NB4 (cell line): Measurements from ENCODE around the gene MSL2.

Experiments used
- POLR2A ChIP-seq: IDR thresholded peaks from 2 replicates; pipeline ENCODE4 v1.6.1; 2011; ENCODE audit warnings: mild to moderate bottlenecking; ENCODE audit not compliant: insufficient read length; ENCODE audit errors: extremely low read depth
- TF ChIP-seq, protein P1 (sequence below): IDR thresholded peaks from one replicate; pipeline ENCODE4 v1.5.1; 2012; ENCODE audit warnings: low read depth, low read length

DNA sequence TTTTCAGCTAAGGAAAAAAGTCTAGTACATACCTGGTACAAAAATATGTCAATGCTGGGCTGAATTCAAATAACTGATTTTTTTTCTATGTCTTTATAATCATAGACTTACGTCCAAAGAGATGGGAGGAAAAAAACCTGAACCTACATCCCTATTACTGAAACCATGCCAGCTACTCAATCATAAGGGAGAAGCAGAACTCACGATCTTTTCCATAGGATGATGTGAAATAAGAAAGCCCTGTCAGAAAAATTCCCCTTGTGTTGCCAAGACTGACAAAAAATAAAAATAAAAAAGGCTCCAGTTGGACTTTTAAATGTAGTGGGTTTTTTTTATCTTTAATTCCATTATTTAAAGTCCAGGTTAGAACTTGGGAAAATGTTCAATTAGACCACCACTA lies 3.3 kb downstream of the MSL2 start:
- TF ChIP-seq, protein P1, sequence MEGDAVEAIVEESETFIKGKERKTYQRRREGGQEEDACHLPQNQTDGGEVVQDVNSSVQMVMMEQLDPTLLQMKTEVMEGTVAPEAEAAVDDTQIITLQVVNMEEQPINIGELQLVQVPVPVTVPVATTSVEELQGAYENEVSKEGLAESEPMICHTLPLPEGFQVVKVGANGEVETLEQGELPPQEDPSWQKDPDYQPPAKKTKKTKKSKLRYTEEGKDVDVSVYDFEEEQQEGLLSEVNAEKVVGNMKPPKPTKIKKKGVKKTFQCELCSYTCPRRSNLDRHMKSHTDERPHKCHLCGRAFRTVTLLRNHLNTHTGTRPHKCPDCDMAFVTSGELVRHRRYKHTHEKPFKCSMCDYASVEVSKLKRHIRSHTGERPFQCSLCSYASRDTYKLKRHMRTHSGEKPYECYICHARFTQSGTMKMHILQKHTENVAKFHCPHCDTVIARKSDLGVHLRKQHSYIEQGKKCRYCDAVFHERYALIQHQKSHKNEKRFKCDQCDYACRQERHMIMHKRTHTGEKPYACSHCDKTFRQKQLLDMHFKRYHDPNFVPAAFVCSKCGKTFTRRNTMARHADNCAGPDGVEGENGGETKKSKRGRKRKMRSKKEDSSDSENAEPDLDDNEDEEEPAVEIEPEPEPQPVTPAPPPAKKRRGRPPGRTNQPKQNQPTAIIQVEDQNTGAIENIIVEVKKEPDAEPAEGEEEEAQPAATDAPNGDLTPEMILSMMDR = no peak
- TF ChIP-seq POLR2A = no peak
